Tibial nerve (tissue), 4 donors: ENCODE data around the gene SPON1. TPM values are rescaled to one million over a fixed set of nuclear protein-coding genes. Genes with fewer than 3 reads are reported as not detected.

Experiments
- DNase-seq, 2 donors: peaks; one replicate each; pipeline ENCODE4 v3.0.0-alpha.2; 2019; ENCODE audit warnings: low spot score in 2 of 2
- H3K27ac ChIP-seq, 4 donors: fragments of 200-600 bp; sonication (generic) in 3 of 4; one replicate each; pipeline ENCODE4 v1.5.1; 2017 to 2019; ENCODE audit warnings: mild to moderate bottlenecking in 1 of 4
- H3K27me3 ChIP-seq, 2 donors: fragments of 200-600 bp; sonication (generic) in 1 of 2; one replicate each; pipeline versions ENCODE4 v1.5.1 to v1.6.0; 2017 to 2019
- H3K36me3 ChIP-seq, 3 donors: fragments of 200-600 bp; sonication (generic); one replicate each; pipeline ENCODE4 v1.5.1; 2018 to 2019
- H3K4me1 ChIP-seq, 4 donors: fragments of 200-600 bp; sonication (generic) in 3 of 4; one replicate each; pipeline ENCODE4 v1.5.1; 2017 to 2019
- H3K4me3 ChIP-seq, 4 donors: fragments of 200-600 bp; sonication (generic) in 3 of 4; one replicate each; pipeline ENCODE4 v1.5.1; 2017 to 2019; ENCODE audit warnings: mild to moderate bottlenecking in 1 of 4, moderate library complexity in 1 of 4
- H3K9me3 ChIP-seq, 4 donors: fragments of 200-600 bp; sonication (generic) in 3 of 4; one replicate each; pipeline ENCODE4 v1.5.1; 2017 to 2019
- EP300 ChIP-seq, 2 donors: sonication (generic); formaldehyde crosslinking; IDR thresholded peaks; one replicate each; pipeline ENCODE4 v1.6.1; 2017; ENCODE audit warnings: antibody characterized with exemption in 2 of 2, mild to moderate bottlenecking in 1 of 2
- POLR2A ChIP-seq, 2 donors: fragments of 450-650 bp; IDR thresholded peaks; one replicate each; pipeline ENCODE4 v1.6.1; 2017; ENCODE audit warnings: antibody characterized with exemption in 2 of 2, mild to moderate bottlenecking in 2 of 2, moderate library complexity in 2 of 2
- WGBS, 2 donors: methylation state at CpG; one replicate each; pipeline ENCODE4 v1.1.5; 2018; 5-methylcytosine and 5-hydroxymethylcytosine counted together
- total RNA-seq, 4 donors: library from RNA; depleted of rRNA; stranded (reverse); fragments of >200 nt; gene quantifications; one replicate each; pipeline ENCODE4 v1.1.0, GENCODE V29; 2016
- TF ChIP-seq, protein P1 (sequence below), 5 experiments: fragments of 200-600 bp in 3 of 5; fragments of 450-650 bp in 2 of 5; sonication (generic) in 3 of 5; IDR thresholded peaks; one replicate each; pipeline ENCODE4 v1.5.1; 2016 to 2019; ENCODE audit warnings: antibody characterized with exemption in 5 of 5, mild to moderate bottlenecking in 3 of 5, moderate library complexity in 2 of 5

The SPON1 gene
- total RNA-seq, 4 donors from 2014 or later = 13.5 to 33.9 (median 30.2) TPM

DNA sequence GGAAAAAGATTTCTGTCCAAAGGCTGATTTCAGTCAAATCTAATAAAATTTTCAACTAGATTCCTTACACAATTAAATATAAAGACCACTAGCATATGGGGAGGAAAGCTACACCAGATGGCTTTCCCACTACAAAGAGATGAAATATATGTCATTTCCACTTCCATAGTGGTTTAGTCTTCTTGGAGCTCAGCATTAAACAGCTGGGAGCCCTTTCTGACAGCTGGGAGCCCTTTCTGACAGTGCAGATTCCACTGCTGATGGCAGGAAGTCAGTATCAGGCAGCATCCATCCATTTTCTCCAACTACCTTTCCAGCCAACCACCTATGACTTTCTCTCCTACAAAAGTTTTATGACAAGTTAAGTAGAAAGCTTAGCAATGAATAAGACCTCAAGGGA, 218.6 kb downstream of the SPON1 start:
- TF ChIP-seq POLR2A (IDR thresholded peaks at IDR 0.05) = no peak
- TF ChIP-seq, protein P1, sequence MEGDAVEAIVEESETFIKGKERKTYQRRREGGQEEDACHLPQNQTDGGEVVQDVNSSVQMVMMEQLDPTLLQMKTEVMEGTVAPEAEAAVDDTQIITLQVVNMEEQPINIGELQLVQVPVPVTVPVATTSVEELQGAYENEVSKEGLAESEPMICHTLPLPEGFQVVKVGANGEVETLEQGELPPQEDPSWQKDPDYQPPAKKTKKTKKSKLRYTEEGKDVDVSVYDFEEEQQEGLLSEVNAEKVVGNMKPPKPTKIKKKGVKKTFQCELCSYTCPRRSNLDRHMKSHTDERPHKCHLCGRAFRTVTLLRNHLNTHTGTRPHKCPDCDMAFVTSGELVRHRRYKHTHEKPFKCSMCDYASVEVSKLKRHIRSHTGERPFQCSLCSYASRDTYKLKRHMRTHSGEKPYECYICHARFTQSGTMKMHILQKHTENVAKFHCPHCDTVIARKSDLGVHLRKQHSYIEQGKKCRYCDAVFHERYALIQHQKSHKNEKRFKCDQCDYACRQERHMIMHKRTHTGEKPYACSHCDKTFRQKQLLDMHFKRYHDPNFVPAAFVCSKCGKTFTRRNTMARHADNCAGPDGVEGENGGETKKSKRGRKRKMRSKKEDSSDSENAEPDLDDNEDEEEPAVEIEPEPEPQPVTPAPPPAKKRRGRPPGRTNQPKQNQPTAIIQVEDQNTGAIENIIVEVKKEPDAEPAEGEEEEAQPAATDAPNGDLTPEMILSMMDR (IDR thresholded peaks at IDR 0.05) = no peak
- TF ChIP-seq EP300 (IDR thresholded peaks at IDR 0.05) = no peak
- Histone ChIP-seq H3K27me3 (peaks cover 0 to 2% of the 10 kb centered on the region in 2 donors), H3K36me3 (no peaks in the 10 kb centered on the region), H3K4me1 (no peaks in the 10 kb centered on the region), H3K27ac (no peak overlapping the region), H3K9me3 (no peaks in the 10 kb centered on the region), H3K4me3 (no peak overlapping the region)
- DNase-seq = no peak

DNA sequence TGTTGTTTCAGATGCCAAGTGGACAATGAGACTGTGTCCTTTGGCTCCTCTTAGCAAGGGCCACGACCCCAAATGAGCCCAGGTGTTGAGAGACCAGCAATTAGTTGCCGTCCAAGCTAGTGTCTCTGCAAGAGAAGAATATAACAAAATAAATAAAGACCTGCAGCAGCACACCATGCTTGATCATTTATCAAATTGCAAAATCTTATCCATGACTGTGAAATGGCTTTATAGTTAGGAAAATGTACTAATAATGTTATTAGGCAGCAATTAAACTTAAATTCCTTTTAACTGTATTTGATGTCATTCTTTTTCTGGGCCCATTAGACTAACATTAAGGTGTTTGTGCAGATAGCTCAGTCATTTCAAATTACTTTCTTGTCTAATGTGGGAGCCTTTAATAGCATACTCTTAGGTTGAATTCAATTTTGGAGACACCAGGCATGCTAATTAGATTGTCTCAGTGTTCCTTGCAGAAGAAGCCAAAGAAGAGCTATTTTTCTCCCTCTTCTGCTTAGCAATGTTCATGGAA, 220.4 kb downstream of the SPON1 start:
- H3K4me1 ChIP-seq = no peaks in the 10 kb centered on the region
- DNase-seq = no peak
- no peak for TF ChIP-seq POLR2A (IDR thresholded peaks at IDR 0.05)
- TF ChIP-seq, protein P1 (IDR thresholded peaks at IDR 0.05) = no peak
- no peak for TF ChIP-seq EP300 (IDR thresholded peaks at IDR 0.05)
- no peak overlapping the region for H3K27ac ChIP-seq
- H3K4me3 ChIP-seq = no peak overlapping the region
- no peaks in the 10 kb centered on the region for H3K9me3 ChIP-seq
- peaks cover 0 to 2% of the 10 kb centered on the region in 2 donors for H3K27me3 ChIP-seq
- H3K36me3 ChIP-seq = no peaks in the 10 kb centered on the region
- WGBS, 2 donors = 29 to 42% methylated on average over 2 of the region's 2 CpGs

DNA sequence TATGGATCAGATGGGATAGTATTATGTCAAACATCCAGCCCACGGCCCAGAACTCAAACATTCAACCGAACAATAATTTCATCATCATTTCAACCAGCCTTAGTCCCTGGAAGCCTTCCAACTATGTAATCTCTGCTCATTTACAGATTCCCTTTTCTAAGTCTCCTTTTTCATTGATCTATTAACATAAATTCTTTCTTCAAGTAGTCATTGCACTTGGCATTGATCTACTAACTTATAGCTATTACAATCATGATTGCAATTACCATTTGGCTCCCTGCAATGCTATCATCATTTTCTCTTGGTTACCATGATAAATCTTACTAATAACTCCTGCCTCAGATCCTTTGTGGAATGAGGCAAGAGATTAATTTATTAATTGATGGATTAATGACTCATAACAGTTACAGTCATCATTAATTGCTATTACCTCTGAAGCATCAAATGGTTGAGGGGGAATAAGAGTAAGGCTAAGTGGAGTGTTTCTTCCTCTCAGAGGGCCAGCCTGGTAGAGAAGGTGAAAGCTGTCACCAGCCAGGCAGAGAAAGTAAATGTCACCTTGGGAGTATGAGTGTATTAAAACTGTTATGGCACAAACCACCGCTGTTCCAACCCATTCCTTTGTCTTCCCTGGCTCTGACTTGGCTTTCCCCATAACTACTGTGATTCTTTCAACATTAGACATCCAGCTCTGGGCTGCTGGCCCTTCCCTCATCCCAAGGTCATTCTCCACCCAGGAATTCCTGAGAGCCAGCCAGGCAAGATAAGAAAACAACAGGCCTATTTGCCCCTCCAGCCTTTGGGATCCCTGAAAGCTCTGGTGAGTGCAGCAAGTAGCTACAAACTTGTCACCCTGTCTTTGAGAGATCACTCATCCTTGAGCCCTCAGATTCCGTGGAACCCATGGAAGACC, 221.8 kb downstream of the SPON1 start:
- peaks cover 0 to 8% (median 0%) of the 10 kb centered on the region in 4 donors for H3K4me1 ChIP-seq
- no peak overlapping the region for H3K27ac ChIP-seq
- H3K4me3 ChIP-seq = no peak overlapping the region
- TF ChIP-seq EP300 (IDR thresholded peaks at IDR 0.05) = no peak
- TF ChIP-seq, protein P1 (IDR thresholded peaks at IDR 0.05) = no peak
- no peak for TF ChIP-seq POLR2A (IDR thresholded peaks at IDR 0.05)
- H3K27me3 ChIP-seq = peaks cover 0 to 2% of the 10 kb centered on the region in 2 donors
- DNase-seq = no peak
- no peaks in the 10 kb centered on the region for H3K36me3 ChIP-seq
- WGBS, 2 donors = 50 to 55% methylated on average over 4 of the region's 4 CpGs
- H3K9me3 ChIP-seq = no peaks in the 10 kb centered on the region

DNA sequence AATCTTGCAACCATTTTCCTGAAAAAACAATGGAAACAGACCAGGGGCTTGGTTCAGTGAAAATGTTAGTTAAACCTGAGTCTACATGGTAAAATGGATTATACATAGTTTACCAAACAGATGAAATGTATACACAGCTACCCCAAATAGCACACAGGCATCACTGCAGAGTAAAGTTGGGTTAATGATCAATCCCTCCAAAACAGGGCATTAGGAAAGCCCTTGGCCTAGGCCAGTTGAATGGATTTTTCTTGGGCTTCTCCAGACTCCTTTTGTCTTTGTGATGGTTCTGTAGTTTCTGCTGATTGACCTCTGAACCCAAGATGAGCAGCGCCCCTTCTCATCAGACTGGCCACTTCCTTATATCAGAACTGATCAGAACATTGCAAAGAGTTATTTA, 222.9 kb downstream of the SPON1 start:
- H3K27me3 ChIP-seq = peaks cover 0 to 2% of the 10 kb centered on the region in 2 donors
- no peaks in the 10 kb centered on the region for H3K9me3 ChIP-seq
- DNase-seq = no peak
- no peak overlapping the region for H3K27ac ChIP-seq
- 75 to 94% methylated on average over 1 of the region's 1 CpG for WGBS, 2 donors
- H3K36me3 ChIP-seq = no peaks in the 10 kb centered on the region
- peaks cover 0 to 17% (median 2%) of the 10 kb centered on the region in 4 donors for H3K4me1 ChIP-seq
- TF ChIP-seq POLR2A (IDR thresholded peaks at IDR 0.05) (no peak), EP300 (IDR thresholded peaks at IDR 0.05) (no peak)
- TF ChIP-seq, protein P1 (IDR thresholded peaks at IDR 0.05) = no peak
- H3K4me3 ChIP-seq = no peak overlapping the region
